Activated CD8-positive, alpha-beta memory T cell treated with anti-CD3 and anti-CD28 coated beads, Interleukin-2, amount 50 U/mL, for 24 hours (primary cell): Measurements from ENCODE around the gene FOXD4L4.
"Not testable (repeated sequence)": the region's sequence is repeated elsewhere in the genome, so short reads cannot be mapped to it uniquely, and the experiment has no call there.

ENCODE experiments used
- DNase-seq: peaks from one replicate; pipeline ENCODE4 v3.0.0-alpha.2; 2020; ENCODE audit errors: extremely low read depth

Gene FOXD4L4

GRCh38 chr9:65737096-65737564, at the start of gene FOXD4L4:
FOXD4L4 (plus strand) TSS chr9:65737146; CDS start chr9:65737146, 0 bp downstream.
- not testable (repeated sequence) for DNase-seq

- not testable (repeated sequence) for DNase-seq
Measured at GRCh38 chr9:65703550-65703949, 33.4 kb upstream of the FOXD4L4 start.

- DNase-seq: not testable (repeated sequence)
Measured at GRCh38 chr9:65714445-65714844, 22.5 kb upstream of the FOXD4L4 start.

- DNase-seq: not testable (repeated sequence)
Measured at GRCh38 chr9:65738133-65738532, 1.2 kb downstream of the FOXD4L4 start.
